Dedifferentiated amniotic fluid mesenchymal stem cell (primary cell): ENCODE measurements around the gene CACNB4.

Experiments used
- DNase-seq: peaks from one replicate; pipeline ENCODE4 v3.0.0-alpha.2; 2016; ENCODE audit errors: extremely low spot score

Gene CACNB4

DNA sequence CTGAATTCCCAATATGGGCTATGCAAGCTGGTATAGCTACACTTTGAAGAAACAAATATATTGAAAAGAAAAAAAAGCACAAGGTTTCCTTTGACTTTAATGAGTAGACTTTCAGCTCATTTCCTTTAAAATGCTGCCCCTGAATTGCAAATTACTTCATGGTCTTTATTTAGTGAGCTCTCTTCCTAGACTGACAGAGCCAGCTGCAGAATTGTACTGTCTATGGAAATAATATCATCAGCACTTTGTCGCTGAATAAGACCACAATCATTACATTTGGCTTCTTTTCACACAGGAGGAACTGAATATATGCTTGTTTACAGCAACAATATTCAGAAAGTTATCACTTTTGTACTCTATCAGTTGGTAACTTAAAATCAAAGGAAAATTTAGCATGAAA lies 312.4 kb downstream of the CACNB4 start:
- DNase-seq: no peak

DNA sequence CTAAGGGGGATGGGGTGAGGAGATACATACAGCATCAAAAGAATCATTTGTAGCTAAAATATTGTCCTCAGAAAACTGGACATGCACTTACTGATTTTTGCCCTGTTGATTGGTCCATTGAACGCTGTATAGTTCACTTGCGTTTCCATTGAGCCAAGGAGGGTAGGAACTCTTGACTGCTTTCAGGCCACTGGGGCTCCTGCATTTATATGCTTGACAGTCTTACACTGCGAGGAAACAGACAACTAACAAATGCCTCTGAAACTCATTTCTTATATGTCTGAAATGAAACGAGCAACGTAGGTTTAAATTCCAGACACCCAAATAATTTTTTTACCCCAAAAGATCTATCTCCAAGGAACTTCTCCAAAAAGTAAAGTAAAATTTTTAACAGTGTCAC lies 312.8 kb downstream of the CACNB4 start:
- DNase-seq: no peak

DNA sequence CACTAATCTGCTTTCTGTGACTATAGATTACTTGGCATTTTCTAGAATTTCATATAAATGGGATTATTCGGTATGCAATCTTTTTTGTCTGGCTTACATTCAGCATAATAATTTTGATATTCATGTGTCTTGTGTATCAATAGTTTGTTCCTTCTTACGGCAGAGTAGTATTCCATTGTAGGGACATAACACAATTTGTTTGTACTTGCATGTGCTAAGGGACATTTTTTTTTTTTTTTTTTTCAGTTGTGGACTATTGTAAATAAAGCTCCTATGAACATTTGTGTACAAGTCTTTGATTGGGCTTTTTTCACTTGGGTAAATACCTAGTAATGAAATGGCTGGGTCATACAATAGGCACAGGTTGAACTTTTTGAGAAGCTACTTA lies 315.7 kb downstream of the CACNB4 start:
- DNase-seq: no peak
